ENCODE results near the gene CCDC188.

CCDC188 gene

DNA sequence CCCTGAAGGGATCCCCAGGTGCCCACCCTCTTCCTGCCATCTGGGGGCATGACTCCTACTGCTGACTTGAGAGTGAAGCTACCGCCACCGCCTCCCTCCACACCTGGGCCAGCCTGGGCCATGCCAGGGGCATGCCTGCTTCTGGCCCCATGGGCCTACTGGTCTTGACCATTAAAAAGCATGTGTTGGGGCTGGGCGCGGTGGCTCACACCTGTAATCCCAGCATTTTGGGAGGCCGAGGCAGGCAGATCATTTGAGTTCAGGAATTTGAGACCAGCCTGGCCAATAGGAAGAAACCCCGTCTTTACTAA lies 37.7 kb upstream of the CCDC188 start:
- DNase-seq (ENCODE audit: low read depth in 2 of 2), result no peak
- TF ChIP-seq, protein P1, sequence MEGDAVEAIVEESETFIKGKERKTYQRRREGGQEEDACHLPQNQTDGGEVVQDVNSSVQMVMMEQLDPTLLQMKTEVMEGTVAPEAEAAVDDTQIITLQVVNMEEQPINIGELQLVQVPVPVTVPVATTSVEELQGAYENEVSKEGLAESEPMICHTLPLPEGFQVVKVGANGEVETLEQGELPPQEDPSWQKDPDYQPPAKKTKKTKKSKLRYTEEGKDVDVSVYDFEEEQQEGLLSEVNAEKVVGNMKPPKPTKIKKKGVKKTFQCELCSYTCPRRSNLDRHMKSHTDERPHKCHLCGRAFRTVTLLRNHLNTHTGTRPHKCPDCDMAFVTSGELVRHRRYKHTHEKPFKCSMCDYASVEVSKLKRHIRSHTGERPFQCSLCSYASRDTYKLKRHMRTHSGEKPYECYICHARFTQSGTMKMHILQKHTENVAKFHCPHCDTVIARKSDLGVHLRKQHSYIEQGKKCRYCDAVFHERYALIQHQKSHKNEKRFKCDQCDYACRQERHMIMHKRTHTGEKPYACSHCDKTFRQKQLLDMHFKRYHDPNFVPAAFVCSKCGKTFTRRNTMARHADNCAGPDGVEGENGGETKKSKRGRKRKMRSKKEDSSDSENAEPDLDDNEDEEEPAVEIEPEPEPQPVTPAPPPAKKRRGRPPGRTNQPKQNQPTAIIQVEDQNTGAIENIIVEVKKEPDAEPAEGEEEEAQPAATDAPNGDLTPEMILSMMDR (IDR thresholded peaks at IDR 0.05; ENCODE audit: low read depth, low read length), result no peak
- H3K4me3 ChIP-seq (replicated peaks in 1 of 2; ENCODE audit: low read depth in 2 of 2, low read length in 2 of 2), result no peak overlapping the region

DNA sequence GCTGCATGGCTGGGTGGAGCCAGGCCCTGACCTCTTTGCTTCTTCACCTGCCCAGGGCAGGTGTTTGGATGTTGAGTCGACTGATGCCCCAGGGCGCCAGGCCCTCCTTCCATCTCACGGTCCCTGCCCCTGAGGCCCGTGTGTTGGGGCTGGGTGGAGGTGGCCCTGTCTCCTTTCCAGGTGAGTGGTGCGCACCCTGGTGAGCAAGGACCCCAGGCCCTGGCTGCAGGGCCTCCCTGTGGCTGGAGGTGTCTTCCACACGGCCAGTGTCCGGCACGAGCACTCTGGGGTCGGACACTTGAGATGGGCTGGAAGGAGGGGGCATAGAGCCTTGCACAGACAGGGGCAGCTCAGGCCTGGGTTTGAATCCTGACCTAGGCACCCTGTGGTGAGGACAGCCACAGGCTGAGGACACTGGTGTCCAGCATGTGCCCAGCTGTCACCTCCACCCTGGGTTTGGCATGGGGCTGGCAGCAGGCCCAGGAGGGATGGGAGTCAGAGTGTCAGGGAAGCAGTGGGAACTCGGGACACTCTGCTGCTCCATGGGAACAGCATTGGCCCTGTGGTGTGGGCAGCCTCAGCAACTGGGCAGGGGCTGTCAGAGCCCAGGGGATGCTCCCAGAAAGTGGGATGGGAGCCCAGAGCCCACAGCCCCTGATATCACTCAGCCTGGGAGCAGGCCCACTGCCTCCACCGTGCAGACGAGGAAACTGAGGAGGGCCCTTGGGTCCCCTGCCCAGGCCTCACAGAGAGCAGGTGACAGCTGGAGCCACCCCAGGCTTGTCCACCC lies 37.1 kb upstream of the CCDC188 start:
- no peak overlapping the region for H3K4me3 ChIP-seq (replicated peaks in 1 of 2; ENCODE audit: low read depth in 2 of 2, low read length in 2 of 2)
- TF ChIP-seq, protein P1 (IDR thresholded peaks at IDR 0.05; ENCODE audit: low read depth, low read length), result no peak
- DNase-seq (ENCODE audit: low read depth in 2 of 2), result no peak

DNA sequence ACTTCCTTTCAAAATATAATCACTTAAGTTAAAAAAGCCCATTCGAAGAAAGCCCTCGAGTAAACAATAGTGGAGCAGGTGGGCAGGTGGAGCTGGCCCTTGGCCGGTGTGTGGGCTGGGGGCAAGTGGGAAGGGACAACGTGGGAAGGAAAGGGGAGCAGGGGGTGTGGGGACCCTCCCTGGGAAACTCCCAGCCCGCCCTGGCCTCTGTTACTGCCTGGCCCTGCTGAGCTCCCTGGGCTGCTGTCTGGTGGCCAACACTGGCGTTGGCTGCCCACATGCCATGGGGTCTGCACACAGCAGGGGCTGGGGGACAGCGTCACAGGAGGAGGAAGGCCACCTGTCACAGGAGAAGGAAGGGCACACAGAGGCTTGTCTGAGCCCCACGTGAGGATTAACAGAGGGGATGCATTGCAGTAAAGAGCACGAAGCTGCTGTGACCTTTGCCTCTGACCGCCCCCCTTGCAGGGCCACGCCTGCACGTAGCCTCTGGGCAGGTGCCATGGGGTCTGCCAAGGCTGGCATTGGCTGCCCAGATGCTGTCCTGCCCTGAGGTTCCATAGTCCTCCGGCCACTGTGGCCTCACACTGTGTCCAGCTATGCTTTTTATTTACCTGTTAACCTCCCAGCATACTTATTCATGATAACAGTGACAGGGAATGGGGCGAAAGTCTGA lies 36.2 kb upstream of the CCDC188 start:
- DNase-seq (ENCODE audit: low read depth in 2 of 2), result no peak
- H3K4me3 ChIP-seq (replicated peaks in 1 of 2; ENCODE audit: low read depth in 2 of 2, low read length in 2 of 2), result no peak overlapping the region
- TF ChIP-seq, protein P1 (IDR thresholded peaks at IDR 0.05; ENCODE audit: low read depth, low read length), result no peak

DNA sequence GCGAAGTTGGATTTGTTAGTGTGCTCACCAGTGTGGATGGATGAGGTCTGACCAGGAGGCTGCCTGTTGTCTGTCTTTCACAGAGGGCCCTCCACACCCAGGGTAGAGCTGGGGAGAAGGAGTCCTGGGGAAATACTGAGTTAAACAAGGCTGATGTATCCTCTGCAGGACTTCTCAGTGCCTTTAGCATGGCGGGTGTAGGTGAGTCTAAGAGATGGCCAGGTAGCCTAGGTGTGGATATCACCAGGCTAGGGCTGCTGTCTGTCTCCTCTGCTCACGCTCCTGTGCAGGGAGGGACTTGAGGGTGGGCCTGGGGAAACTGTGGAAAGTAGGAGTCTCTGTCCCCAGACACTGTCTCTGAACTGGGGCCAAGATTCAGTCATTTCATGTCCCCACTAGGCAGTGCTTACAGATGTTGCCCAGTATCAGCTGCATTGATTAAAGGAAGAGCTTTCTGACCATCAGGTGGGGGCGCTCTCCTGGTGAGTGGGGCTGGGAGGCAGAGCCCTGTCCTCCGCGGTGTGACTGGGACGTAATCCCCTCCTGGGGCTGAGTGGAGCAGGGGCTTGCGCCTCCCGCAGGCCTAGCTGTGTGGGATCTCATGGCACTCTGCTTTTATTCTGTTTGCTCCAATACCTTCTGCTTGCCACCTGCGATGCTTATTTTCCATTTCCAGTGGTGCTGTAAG lies 35.5 kb upstream of the CCDC188 start:
- DNase-seq (ENCODE audit: low read depth in 2 of 2), result peak in 1 of 2 donors; percentile 2
- TF ChIP-seq, protein P1 (IDR thresholded peaks at IDR 0.05; ENCODE audit: low read depth, low read length), result no peak

DNA sequence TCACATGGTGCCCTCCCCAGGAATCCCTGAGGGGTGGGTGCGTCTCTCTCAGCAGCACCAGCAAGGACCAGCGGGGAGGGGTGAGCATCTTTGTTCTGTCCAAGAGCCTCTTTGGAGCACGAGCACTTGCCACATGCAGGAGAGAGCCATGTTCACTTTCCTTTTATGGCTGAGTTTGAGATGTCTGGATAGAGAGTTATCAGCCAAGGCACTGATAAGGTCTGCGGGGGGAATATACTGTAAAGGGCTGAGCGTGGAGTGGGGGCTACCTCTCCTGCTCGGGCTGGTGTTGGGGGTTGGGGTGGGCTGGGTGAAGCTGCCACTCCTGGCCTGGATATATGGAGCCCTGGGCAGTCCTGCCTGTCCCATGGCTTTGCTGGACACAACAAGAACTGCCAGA lies 34.9 kb upstream of the CCDC188 start:
- H3K4me3 ChIP-seq (replicated peaks in 1 of 2; ENCODE audit: low read depth in 2 of 2, low read length in 2 of 2), result no peak overlapping the region
- TF ChIP-seq, protein P1 (IDR thresholded peaks at IDR 0.05; ENCODE audit: low read depth, low read length), result no peak
- DNase-seq (ENCODE audit: low read depth in 2 of 2), result no peak

More for the DNA sequence above, 35.5 kb upstream of the CCDC188 start:
- H3K4me3 ChIP-seq (replicated peaks in 1 of 2; ENCODE audit: low read depth in 2 of 2, low read length in 2 of 2), result no peak overlapping the region

DNA sequence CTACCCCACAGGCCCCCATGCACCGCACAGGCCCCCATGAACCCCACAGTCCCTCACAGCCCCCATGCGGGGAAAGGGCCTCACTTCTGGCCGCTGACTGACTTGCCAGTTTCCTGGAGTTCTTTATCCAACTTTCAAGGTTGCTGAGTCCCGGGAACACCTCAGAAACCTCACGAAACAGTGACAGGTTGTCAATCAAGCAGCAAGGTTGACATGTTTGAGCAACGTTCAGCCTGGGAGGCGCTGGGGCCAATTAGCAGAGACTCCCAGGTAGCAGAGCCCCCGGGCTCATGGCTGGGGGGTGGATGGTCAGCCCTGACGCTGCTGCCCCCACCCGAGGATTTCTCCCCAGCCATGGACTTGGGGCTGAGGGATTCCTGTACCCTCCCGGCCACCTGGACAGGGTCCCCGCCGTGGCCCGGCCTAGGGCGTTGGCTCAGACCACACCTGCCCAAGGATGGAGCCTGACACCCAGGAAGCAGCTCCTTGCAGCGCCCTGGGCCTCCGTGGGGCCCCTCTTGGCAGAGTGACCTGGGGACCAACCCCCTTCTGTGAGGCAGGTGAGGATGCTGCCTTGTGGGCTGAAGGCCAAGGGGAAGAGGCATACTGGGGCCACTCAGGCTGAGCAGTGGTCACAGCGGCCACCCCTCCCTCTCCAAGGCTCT lies 33.8 kb upstream of the CCDC188 start:
- TF ChIP-seq, protein P1 (IDR thresholded peaks at IDR 0.05; ENCODE audit: low read depth, low read length), result no peak
- H3K4me3 ChIP-seq (replicated peaks in 1 of 2; ENCODE audit: low read depth in 2 of 2, low read length in 2 of 2), result no peak overlapping the region
- no peak for DNase-seq (ENCODE audit: low read depth in 2 of 2)

Data from cardiac fibroblast (primary cell).